Cardiac muscle cell (in vitro differentiated cells and primary cell): ENCODE data around the gene SMIM10. TPM values are rescaled to one million over a fixed set of nuclear protein-coding genes. Genes with fewer than 3 reads are reported as not detected.

ENCODE experiments used
- DNase-seq, 2 donors: peaks; one replicate each; pipeline versions ENCODE4 v3.0.0 to v3.0.0-alpha.2; 2010 to 2017; ENCODE audit warnings: low read depth in 1 of 2, low spot score in 1 of 2
- H3K27ac ChIP-seq: fragments of 200-600 bp; sonication (generic); 2 replicates; pipeline ENCODE4 v1.5.1; 2016
- H3K27me3 ChIP-seq: fragments of 200-600 bp; sonication (generic); 2 replicates; pipeline ENCODE4 v1.6.0; 2016; ENCODE audit warnings: control low read depth
- H3K36me3 ChIP-seq: fragments of 200-600 bp; sonication (generic); 2 replicates; pipeline ENCODE4 v1.5.1; 2016; ENCODE audit warnings: control low read depth
- H3K4me1 ChIP-seq: fragments of 200-600 bp; sonication (generic); 2 replicates; pipeline ENCODE4 v1.8.1; 2017; ENCODE audit warnings: low read depth, mild to moderate bottlenecking, mixed run types
- H3K4me3 ChIP-seq: fragments of 200-600 bp; sonication (generic); 2 replicates; pipeline ENCODE4 v1.5.1; 2016; ENCODE audit warnings: mild to moderate bottlenecking
- H3K9me3 ChIP-seq: fragments of 200-600 bp; sonication (generic); 2 replicates; pipeline ENCODE4 v1.5.1; 2017; ENCODE audit warnings: low read depth, mild to moderate bottlenecking, control low read depth
- polyA plus RNA-seq: library from polyadenylated mRNA; unstranded; fragments of >200 nt; fragmentation: Nextera tagmentation; extraction: Ambion mirVana; gene quantifications from 2 replicates; pipeline ENCODE4 v1.2.1, GENCODE V29; 2016
- total RNA-seq: library from RNA; depleted of rRNA; stranded (reverse); fragments of >200 nt; gene quantifications from 2 replicates; pipeline ENCODE4 v1.2.3, GENCODE V29; 2016
- TF ChIP-seq, protein P1 (sequence below): IDR thresholded peaks from 2 replicates; pipeline ENCODE4 v1.5.1; 2012; ENCODE audit warnings: low read depth, mild to moderate bottlenecking, low read length

SMIM10 gene
- total and polyA plus RNA-seq, 2 experiments from 2014 or later: 2.6 to 3.0 TPM

DNA sequence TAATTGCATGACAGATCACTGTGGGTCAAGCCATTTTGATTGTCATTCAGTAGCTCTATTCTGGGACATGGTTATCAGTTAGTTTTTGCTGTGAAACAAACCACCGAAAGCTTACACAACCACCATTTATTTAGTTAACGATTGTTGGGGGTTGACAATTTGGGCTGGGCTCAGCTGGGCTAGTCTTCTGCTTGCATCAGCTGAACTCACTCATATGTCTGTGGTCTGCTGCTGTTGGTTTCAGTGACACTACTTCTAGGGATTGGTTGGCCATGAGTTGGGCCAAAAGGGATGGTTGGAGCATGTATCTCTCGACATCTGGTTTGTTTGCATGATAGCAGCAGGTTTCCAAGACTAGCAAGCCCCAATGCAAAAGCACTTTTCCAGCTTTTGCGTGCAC lies 5.3 kb upstream of the SMIM10 start:
- Histone ChIP-seq H3K9me3 (no peaks in the 10 kb centered on the region), H3K4me3 (no peak overlapping the region), H3K27me3 (no peaks in the 10 kb centered on the region), H3K27ac (no peak overlapping the region), H3K4me1 (no peaks in the 10 kb centered on the region), H3K36me3 (no peaks in the 10 kb centered on the region)
- TF ChIP-seq, protein P1, sequence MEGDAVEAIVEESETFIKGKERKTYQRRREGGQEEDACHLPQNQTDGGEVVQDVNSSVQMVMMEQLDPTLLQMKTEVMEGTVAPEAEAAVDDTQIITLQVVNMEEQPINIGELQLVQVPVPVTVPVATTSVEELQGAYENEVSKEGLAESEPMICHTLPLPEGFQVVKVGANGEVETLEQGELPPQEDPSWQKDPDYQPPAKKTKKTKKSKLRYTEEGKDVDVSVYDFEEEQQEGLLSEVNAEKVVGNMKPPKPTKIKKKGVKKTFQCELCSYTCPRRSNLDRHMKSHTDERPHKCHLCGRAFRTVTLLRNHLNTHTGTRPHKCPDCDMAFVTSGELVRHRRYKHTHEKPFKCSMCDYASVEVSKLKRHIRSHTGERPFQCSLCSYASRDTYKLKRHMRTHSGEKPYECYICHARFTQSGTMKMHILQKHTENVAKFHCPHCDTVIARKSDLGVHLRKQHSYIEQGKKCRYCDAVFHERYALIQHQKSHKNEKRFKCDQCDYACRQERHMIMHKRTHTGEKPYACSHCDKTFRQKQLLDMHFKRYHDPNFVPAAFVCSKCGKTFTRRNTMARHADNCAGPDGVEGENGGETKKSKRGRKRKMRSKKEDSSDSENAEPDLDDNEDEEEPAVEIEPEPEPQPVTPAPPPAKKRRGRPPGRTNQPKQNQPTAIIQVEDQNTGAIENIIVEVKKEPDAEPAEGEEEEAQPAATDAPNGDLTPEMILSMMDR: no peak
- no peak for DNase-seq

DNA sequence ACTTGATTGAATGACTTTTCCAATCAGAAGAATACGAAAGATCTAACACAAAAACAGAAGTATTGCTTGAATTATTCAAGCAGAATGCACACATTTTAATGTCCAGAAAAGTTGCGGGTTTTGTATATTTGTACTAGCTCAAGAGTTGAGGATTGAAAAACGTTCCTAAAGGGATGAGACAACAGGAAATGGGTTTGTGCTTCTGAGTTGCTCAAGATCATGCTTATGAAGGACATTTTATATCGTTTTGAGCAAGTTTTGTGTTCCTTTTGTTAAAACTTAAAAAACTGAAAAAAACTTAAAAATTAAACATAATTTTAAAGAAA lies 353 bp upstream of the SMIM10 start:
- H3K9me3 ChIP-seq: no peaks in the 10 kb centered on the region
- no peak overlapping the region for H3K4me3 ChIP-seq
- H3K27ac ChIP-seq: no peak overlapping the region
- no peak for DNase-seq
- H3K4me1 ChIP-seq: no peaks in the 10 kb centered on the region
- no peaks in the 10 kb centered on the region for H3K36me3 ChIP-seq
- peaks cover 9% of the 10 kb centered on the region for H3K27me3 ChIP-seq
- TF ChIP-seq, protein P1: no peak

DNA sequence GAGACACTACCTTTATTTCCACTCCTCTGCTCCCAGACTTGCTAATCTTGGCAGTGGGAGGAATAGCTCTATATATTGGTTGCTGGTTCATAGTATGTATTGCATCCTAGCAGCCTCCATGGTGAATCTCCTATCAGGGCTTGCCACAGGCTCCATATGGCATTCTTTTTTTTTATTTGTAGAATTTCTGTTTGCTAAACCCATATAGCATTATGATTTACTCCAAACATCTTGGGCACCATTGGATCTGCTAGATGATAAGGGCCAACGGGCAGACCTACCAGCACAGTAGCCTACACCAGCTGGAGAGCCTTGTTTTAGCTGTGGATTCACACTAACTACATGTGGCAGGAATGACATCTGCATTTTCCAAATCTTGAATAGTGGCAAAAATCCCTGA lies 6.9 kb downstream of the SMIM10 start:
- no peak for DNase-seq
- TF ChIP-seq, protein P1: no peak

DNA sequence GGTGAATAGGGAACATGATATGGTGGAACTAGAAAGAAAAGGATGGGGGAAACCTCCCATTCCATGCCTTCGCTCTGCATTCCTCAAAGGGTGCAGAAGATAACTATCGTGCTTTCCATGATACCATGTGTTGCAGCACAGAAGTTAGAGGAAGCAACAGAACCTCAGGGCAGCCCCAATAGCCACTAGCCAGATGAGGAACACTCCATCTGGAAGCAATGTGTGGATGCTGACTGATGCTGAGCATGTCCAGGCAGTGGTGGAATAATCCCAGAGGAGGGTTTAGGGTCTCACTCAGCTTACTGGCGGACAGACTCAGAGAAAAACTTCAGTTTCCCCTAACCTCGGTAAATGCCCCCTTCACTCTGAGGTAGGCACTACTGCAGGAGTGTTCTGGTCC lies 7.5 kb downstream of the SMIM10 start:
- Histone ChIP-seq H3K27ac (no peak overlapping the region), H3K4me3 (no peak overlapping the region), H3K27me3 (no peaks in the 10 kb centered on the region), H3K9me3 (no peaks in the 10 kb centered on the region), H3K36me3 (no peaks in the 10 kb centered on the region), H3K4me1 (peaks cover 11% of the 10 kb centered on the region)
- TF ChIP-seq, protein P1: no peak
- no peak for DNase-seq

More for the DNA sequence above, 6.9 kb downstream of the SMIM10 start:
- no peaks in the 10 kb centered on the region for H3K36me3 ChIP-seq
- no peaks in the 10 kb centered on the region for H3K27me3 ChIP-seq
- no peak overlapping the region for H3K4me3 ChIP-seq
- H3K4me1 ChIP-seq: peaks cover 11% of the 10 kb centered on the region
- H3K9me3 ChIP-seq: no peaks in the 10 kb centered on the region
- no peak overlapping the region for H3K27ac ChIP-seq

DNA sequence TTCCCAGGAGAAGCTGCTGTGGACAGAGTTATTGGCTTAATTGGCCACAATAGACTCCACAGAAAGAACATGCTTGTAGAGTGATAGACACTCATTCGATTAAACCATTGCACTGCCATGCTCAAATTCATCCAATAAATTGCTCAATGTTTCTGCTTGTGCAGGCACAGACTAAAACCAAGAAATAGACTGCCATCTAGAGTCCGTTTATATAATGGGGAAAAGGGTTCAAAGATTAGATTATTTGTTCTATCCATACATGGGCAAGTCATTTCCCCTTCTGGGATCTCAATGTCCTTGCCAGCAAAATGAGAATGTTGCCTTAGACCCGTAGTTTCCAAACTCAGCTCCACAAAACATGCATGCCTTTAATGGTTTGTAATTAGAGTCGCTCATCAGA lies 8.7 kb downstream of the SMIM10 start:
- Histone ChIP-seq H3K9me3 (no peaks in the 10 kb centered on the region), H3K27ac (no peak overlapping the region), H3K4me1 (peaks cover 11% of the 10 kb centered on the region), H3K4me3 (no peak overlapping the region), H3K36me3 (no peaks in the 10 kb centered on the region), H3K27me3 (no peaks in the 10 kb centered on the region)
- TF ChIP-seq, protein P1: peak; percentile 39
- peak; percentile 25 to 71 for DNase-seq

DNA sequence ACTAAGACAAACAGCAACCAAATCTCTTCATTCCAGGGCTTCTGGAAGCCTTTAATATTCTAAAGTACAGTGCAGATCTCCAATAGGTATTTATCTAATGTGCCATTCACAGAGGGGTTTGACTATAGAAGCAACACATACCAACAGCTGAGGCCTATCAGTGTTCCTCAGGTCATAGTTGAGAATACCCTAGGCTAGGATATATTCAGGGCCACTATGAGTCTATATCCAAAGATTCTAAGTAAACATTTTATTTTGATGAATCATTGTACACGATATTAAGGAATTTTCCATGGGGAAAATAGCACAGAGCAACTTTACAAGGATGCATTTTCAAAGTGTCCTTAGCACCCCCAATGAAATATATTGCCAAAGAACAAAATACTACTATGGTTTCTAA lies 9.7 kb downstream of the SMIM10 start:
- Histone ChIP-seq H3K4me3 (no peak overlapping the region), H3K27ac (no peak overlapping the region), H3K27me3 (no peaks in the 10 kb centered on the region), H3K9me3 (no peaks in the 10 kb centered on the region), H3K4me1 (peaks cover 11% of the 10 kb centered on the region), H3K36me3 (no peaks in the 10 kb centered on the region)
- DNase-seq: no peak
- TF ChIP-seq, protein P1: no peak
